OCI-LY1 (cell line): ENCODE data around the gene GLI3.

Experiments
- H2AFZ ChIP-seq: fragments of 200-600 bp; sonication (generic), shearing (Covaris generic); 2 replicates; pipeline ENCODE4 v1.6.0; 2014; ENCODE audit warnings: antibody characterized with exemption, mild to moderate bottlenecking, low read length
- H3F3A ChIP-seq: fragments of 200-600 bp; sonication (generic), shearing (Covaris generic); 2 replicates; pipeline ENCODE4 v1.6.0; 2014; ENCODE audit warnings: mild to moderate bottlenecking, antibody characterized with exemption, low read length, moderate library complexity; ENCODE audit not compliant: insufficient read depth
- H3K27ac ChIP-seq: fragments of 200-600 bp; sonication (generic); 2 replicates; pipeline ENCODE4 v1.5.1; 2014; ENCODE audit warnings: low read length, mixed run types, mild to moderate bottlenecking, low read depth; ENCODE audit not compliant: poor library complexity, severe bottlenecking
- H3K27me3 ChIP-seq: fragments of 200-600 bp; sonication (generic); 2 replicates; pipeline ENCODE4 v1.6.0; 2014; ENCODE audit warnings: antibody characterized with exemption, mild to moderate bottlenecking, low read length, moderate library complexity; ENCODE audit not compliant: insufficient read depth
- H3K36me3 ChIP-seq: fragments of 200-600 bp; sonication (generic); 2 replicates; pipeline ENCODE4 v1.6.1; 2014; ENCODE audit warnings: mild to moderate bottlenecking, antibody characterized with exemption, low read length, moderate library complexity, mixed read lengths; ENCODE audit not compliant: insufficient read depth
- H3K4me1 ChIP-seq: fragments of 200-600 bp; sonication (generic); 2 replicates; pipeline ENCODE4 v1.5.1; 2014; ENCODE audit warnings: mild to moderate bottlenecking, low read length, moderate library complexity; ENCODE audit not compliant: insufficient read depth, severe bottlenecking
- H3K4me2 ChIP-seq: fragments of 200-600 bp; sonication (generic), shearing (Covaris generic); 2 replicates; pipeline ENCODE4 v1.6.1; 2014; ENCODE audit warnings: low read length
- H3K4me3 ChIP-seq: fragments of 200-600 bp; sonication (generic); 2 replicates; pipeline ENCODE4 v1.5.1; 2014; ENCODE audit warnings: low read length, low read depth, mild to moderate bottlenecking, mixed read lengths; ENCODE audit not compliant: poor library complexity, severe bottlenecking
- H3K79me2 ChIP-seq: fragments of 200-600 bp; shearing (Covaris generic); 2 replicates; pipeline ENCODE4 v1.6.1; 2016; ENCODE audit warnings: mixed run types, low read length, mixed read lengths; ENCODE audit not compliant: insufficient read depth
- H3K9ac ChIP-seq: fragments of 200-600 bp; sonication (generic), shearing (Covaris generic); 2 replicates; pipeline ENCODE4 v1.6.1; 2014; ENCODE audit warnings: mild to moderate bottlenecking, low read length, mixed read lengths
- H3K9me2 ChIP-seq: fragments of 200-600 bp; sonication (generic), shearing (Covaris generic); 2 replicates; pipeline ENCODE4 v1.6.1; 2014; ENCODE audit warnings: low read depth, mild to moderate bottlenecking, low read length, mixed read lengths
- H3K9me3 ChIP-seq: fragments of 200-600 bp; shearing (Covaris generic); 2 replicates; pipeline ENCODE4 v1.6.1; 2014; ENCODE audit warnings: low read length, mixed read lengths
- H4K20me1 ChIP-seq: fragments of 200-600 bp; sonication (generic), shearing (Covaris generic); 2 replicates; pipeline ENCODE4 v1.6.0; 2016; ENCODE audit warnings: mild to moderate bottlenecking, low read length; ENCODE audit not compliant: insufficient read depth
- EZH2 ChIP-seq: fragments of 200-600 bp; sonication (generic), shearing (Covaris generic); IDR thresholded peaks from 2 replicates; pipeline ENCODE4 v1.8.0; 2017; ENCODE audit warnings: borderline replicate concordance, mixed run types, mild to moderate bottlenecking, antibody characterized with exemption, low read length, moderate library complexity, mixed read lengths
- TF ChIP-seq, protein P1 (sequence below): fragments of 200-600 bp; sonication (generic), shearing (Covaris generic); IDR thresholded peaks from 2 replicates; pipeline ENCODE4 v1.5.1; 2017; ENCODE audit warnings: mild to moderate bottlenecking, antibody characterized with exemption, low read length, moderate library complexity, mixed read lengths

Gene GLI3

DNA sequence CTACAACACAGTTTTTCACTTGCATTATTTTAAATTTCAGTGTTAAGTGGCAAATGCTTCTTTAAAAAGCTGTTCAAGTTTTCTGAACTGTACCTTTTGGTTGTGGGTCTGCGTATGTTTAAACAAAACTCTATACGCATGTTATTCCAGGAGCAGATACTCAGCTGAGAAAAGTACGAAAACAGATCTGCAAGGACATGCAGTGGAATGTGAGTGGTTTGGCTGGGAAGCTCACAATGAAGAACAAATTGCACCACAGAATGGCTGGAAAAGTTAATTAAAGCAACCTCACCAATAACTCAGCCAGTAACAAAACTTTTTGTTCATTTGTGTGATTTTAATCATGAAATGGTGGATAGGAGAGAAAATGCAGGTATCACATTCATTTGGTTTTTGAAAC is 17.6 kb downstream of the GLI3 start:
- Histone ChIP-seq H3K4me2 (no peak overlapping the region), H3F3A (no peaks in the 10 kb centered on the region), H3K9me3 (no peaks in the 10 kb centered on the region), H3K4me1 (no peaks in the 10 kb centered on the region), H3K79me2 (no peaks in the 10 kb centered on the region), H3K4me3 (no peak overlapping the region), H2AFZ (no peak overlapping the region), H3K27me3 (no peaks in the 10 kb centered on the region; the same call in 1 of the 2 replicates), H4K20me1 (no peaks in the 10 kb centered on the region), H3K36me3 (no peaks in the 10 kb centered on the region), H3K9ac (no peak overlapping the region), H3K9me2 (no peaks in the 10 kb centered on the region), H3K27ac (no peak overlapping the region)
- no peak for TF ChIP-seq EZH2
- TF ChIP-seq, protein P1, sequence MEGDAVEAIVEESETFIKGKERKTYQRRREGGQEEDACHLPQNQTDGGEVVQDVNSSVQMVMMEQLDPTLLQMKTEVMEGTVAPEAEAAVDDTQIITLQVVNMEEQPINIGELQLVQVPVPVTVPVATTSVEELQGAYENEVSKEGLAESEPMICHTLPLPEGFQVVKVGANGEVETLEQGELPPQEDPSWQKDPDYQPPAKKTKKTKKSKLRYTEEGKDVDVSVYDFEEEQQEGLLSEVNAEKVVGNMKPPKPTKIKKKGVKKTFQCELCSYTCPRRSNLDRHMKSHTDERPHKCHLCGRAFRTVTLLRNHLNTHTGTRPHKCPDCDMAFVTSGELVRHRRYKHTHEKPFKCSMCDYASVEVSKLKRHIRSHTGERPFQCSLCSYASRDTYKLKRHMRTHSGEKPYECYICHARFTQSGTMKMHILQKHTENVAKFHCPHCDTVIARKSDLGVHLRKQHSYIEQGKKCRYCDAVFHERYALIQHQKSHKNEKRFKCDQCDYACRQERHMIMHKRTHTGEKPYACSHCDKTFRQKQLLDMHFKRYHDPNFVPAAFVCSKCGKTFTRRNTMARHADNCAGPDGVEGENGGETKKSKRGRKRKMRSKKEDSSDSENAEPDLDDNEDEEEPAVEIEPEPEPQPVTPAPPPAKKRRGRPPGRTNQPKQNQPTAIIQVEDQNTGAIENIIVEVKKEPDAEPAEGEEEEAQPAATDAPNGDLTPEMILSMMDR = no peak

DNA sequence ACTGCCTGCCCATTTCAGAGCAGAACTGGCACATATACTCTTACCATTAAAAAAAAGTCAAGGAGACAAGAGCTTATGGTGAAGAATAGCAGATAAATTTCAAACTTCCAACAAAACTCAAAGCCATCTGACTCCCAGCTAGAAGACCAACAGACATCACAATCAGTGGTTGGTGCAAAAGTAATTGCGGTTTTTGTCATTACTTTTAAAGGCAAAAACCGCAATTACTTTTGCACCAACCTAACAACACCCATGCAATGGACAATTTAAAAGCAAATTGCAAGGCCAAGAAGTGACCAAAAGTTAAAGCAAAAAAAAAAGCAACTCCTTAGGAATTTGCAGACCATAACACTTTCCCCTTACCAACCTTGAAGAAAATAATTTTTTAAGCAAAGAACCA is 18.8 kb downstream of the GLI3 start:
- no peak overlapping the region for H2AFZ ChIP-seq
- H3K4me3 ChIP-seq = no peak overlapping the region
- no peak overlapping the region for H3K4me2 ChIP-seq
- no peak for TF ChIP-seq EZH2
- TF ChIP-seq, protein P1 = no peak
- H3K9me2 ChIP-seq = no peaks in the 10 kb centered on the region
- H3K79me2 ChIP-seq = no peaks in the 10 kb centered on the region
- no peaks in the 10 kb centered on the region for H3K36me3 ChIP-seq
- no peaks in the 10 kb centered on the region for H3K4me1 ChIP-seq
- no peaks in the 10 kb centered on the region for H4K20me1 ChIP-seq
- no peaks in the 10 kb centered on the region for H3K9me3 ChIP-seq
- H3K27ac ChIP-seq = no peak overlapping the region
- no peaks in the 10 kb centered on the region; the same call in 1 of the 2 replicates for H3K27me3 ChIP-seq
- no peaks in the 10 kb centered on the region for H3F3A ChIP-seq
- H3K9ac ChIP-seq = no peak overlapping the region

DNA sequence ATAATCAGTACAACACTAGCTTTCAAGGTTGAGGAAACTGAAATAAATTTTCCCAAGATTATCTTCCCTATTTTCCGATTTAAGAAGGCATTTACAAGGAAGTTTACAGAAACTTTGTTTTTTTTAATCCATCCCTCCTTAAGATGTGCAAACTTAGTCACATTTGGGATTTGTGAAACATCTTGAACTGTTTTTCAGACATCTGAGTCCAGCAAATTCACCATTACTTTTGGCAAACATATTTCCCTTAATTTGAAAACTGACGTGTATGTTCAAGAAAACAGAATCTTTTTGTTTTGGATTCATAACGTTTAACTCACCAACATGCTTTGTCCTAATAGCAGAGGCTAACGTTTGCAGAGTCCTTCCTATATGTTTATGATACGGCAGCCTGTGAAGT is 19.5 kb downstream of the GLI3 start:
- H3K4me1 ChIP-seq = no peaks in the 10 kb centered on the region
- TF ChIP-seq, protein P1 = no peak
- no peak overlapping the region for H3K4me3 ChIP-seq
- H3K36me3 ChIP-seq = no peaks in the 10 kb centered on the region
- no peak overlapping the region for H3K27ac ChIP-seq
- no peaks in the 10 kb centered on the region for H4K20me1 ChIP-seq
- no peak overlapping the region for H3K9ac ChIP-seq
- H2AFZ ChIP-seq = no peak overlapping the region
- H3K9me3 ChIP-seq = no peaks in the 10 kb centered on the region
- H3K4me2 ChIP-seq = no peak overlapping the region
- H3F3A ChIP-seq = no peaks in the 10 kb centered on the region
- no peaks in the 10 kb centered on the region; the same call in 1 of the 2 replicates for H3K27me3 ChIP-seq
- H3K9me2 ChIP-seq = no peaks in the 10 kb centered on the region
- H3K79me2 ChIP-seq = no peaks in the 10 kb centered on the region
